ENCODE measurements around the gene CMAS.
"Not testable (repeated sequence)": the region's sequence is repeated elsewhere in the genome, so short reads cannot be mapped to it uniquely, and the experiment has no call there.

The CMAS gene

DNA sequence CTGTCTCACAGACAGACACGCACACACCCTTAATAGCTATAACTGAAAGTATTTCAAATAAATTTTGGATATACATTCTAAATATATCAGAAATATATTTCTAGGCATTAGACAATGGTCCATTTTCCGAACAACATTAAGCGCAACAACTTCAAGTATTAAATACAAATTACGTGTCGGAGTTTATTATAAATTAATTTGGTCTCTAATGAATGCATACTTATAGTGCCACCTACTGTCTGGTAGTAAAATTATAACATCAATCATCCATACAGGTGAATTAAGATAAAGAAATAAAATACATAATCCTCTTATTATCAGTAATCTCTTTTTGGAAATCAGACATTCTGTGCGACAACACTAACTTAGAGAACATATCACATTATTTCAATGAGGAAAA, 27.2 kb upstream of the CMAS start:
- TF ChIP-seq PAX5 (IDR thresholded peaks at IDR 0.05; ENCODE audit: insufficient read depth, low read length, severe bottlenecking) (no peak), TAF1 (IDR thresholded peaks at IDR 0.05; ENCODE audit: low read depth, low read length) (no peak), POLR2AphosphoS5 (IDR thresholded peaks at IDR 0.05; ENCODE audit: low read depth, low read length) (no peak), POLR2A (IDR thresholded peaks at IDR 0.05; ENCODE audit: low read depth, low read length) (no peak), SPI1 (IDR thresholded peaks at IDR 0.05; ENCODE audit: low read depth, low read length) (no peak), POU2F2 (IDR thresholded peaks at IDR 0.05; ENCODE audit: low read depth, low read length) (no peak)
- FAIRE-seq (no peak), DNase-seq (ENCODE audit: insufficient read length, low spot score) (no peak)

DNA sequence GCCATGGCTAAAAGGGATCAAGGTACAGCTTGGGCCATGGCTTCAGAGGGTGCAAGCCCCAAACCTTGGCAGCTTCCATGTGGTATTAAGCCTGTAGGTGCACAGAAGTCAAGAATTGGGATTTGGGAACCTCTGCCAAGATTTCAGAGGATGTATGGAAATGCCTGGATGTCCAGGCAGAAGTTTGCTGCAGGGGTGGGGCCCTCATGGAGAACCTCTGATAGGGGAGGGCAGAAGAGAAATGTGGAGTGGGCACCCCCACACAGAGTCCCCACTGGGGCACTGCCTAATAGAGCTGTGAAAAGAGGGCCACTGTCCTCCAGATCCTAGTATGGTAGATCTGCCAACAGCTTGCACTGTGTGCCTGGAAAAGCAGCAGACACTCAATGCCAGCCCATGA, 22.5 kb upstream of the CMAS start:
- not testable (repeated sequence) for DNase-seq (ENCODE audit: insufficient read length, low spot score); FAIRE-seq

GRCh38 chr12:22029491-22029890, 16.5 kb upstream of the CMAS start:
- TF ChIP-seq PAX5 (IDR thresholded peaks at IDR 0.05; ENCODE audit: insufficient read depth, low read length, severe bottlenecking) (no peak), POLR2A (IDR thresholded peaks at IDR 0.05; ENCODE audit: low read depth, low read length) (no peak)
- FAIRE-seq (no peak), DNase-seq (ENCODE audit: insufficient read length, low spot score) (no peak)

- FAIRE-seq (no peak), DNase-seq (ENCODE audit: insufficient read length, low spot score) (no peak)
- no peak for TF ChIP-seq POLR2A (IDR thresholded peaks at IDR 0.05; ENCODE audit: low read depth, low read length)
- TF ChIP-seq PAX5 (IDR thresholded peaks at IDR 0.05; ENCODE audit: insufficient read depth, low read length, severe bottlenecking): no peak
- no peak for TF ChIP-seq SPI1 (IDR thresholded peaks at IDR 0.05; ENCODE audit: low read depth, low read length)
- TF ChIP-seq POU2F2 (IDR thresholded peaks at IDR 0.05; ENCODE audit: low read depth, low read length): no peak
- no peak for TF ChIP-seq POLR2AphosphoS5 (IDR thresholded peaks at IDR 0.05; ENCODE audit: low read depth, low read length)
- TF ChIP-seq TAF1 (IDR thresholded peaks at IDR 0.05; ENCODE audit: low read depth, low read length): no peak
Measured at GRCh38 chr12:22029991-22030390, 16.0 kb upstream of the CMAS start.

GRCh38 chr12:22032732-22033131, 13.3 kb upstream of the CMAS start:
- no peak for DNase-seq (ENCODE audit: insufficient read length, low spot score)
- no peak for FAIRE-seq

DNA sequence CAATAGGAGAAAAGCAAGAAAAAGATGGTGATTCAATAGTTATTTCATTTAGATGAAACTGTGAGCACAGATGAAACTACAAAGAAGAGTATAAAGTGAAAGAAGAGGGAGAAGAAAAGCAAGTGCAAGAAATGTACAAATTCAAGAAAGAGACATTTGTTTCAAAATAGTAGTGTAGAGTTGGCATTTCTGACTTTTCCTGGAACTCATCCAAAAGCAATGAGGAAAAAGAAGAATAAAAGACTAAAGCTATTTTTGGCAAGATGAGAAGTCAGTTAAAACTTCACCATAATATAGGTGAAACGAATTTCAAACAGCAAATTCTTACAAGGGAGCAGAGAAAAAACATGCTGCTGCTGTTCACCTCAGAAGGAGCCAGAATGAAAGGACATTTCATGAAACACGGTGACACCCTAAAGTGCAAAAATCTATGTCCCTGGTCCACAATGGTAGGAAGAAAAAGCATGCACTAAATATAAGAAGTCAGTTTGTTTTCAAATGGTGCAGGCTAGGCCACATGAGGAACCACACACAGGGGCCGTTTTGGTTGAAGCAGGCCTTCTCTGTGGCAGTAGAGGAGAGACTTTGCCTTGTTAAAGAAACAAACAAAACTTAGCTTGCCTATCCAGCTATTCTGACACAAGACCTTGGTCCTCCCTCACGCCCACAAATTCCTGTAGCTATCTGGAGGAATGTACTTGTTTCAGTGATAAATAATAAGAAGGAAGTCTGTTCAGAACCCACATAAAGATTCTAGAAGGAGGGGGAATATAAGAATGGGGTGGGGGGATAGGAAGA, 11.1 kb upstream of the CMAS start:
- DNase-seq (ENCODE audit: insufficient read length, low spot score) (no peak), FAIRE-seq (no peak)
- no peak for TF ChIP-seq TAF1 (IDR thresholded peaks at IDR 0.05; ENCODE audit: low read depth, low read length)
- TF ChIP-seq POU2F2 (IDR thresholded peaks at IDR 0.05; ENCODE audit: low read depth, low read length): no peak
- no peak for TF ChIP-seq POLR2AphosphoS5 (IDR thresholded peaks at IDR 0.05; ENCODE audit: low read depth, low read length)
- TF ChIP-seq POLR2A (IDR thresholded peaks at IDR 0.05; ENCODE audit: low read depth, low read length): no peak
- no peak for TF ChIP-seq PAX5 (IDR thresholded peaks at IDR 0.05; ENCODE audit: insufficient read depth, low read length, severe bottlenecking)
- no peak for TF ChIP-seq SPI1 (IDR thresholded peaks at IDR 0.05; ENCODE audit: low read depth, low read length)

More at GRCh38 chr12:22032732-22033131, 13.3 kb upstream of the CMAS start:
- TF ChIP-seq TAF1 (IDR thresholded peaks at IDR 0.05; ENCODE audit: low read depth, low read length): no peak
- TF ChIP-seq POLR2A (IDR thresholded peaks at IDR 0.05; ENCODE audit: low read depth, low read length): no peak
- TF ChIP-seq POLR2AphosphoS5 (IDR thresholded peaks at IDR 0.05; ENCODE audit: low read depth, low read length): no peak

GRCh38 chr12:22037947-22038346, 8.1 kb upstream of the CMAS start:
- no peak for TF ChIP-seq PAX5 (IDR thresholded peaks at IDR 0.05; ENCODE audit: insufficient read depth, low read length, severe bottlenecking)
- no peak for TF ChIP-seq POU2F2 (IDR thresholded peaks at IDR 0.05; ENCODE audit: low read depth, low read length)
- TF ChIP-seq POLR2A (IDR thresholded peaks at IDR 0.05; ENCODE audit: low read depth, low read length): no peak
- TF ChIP-seq TAF1 (IDR thresholded peaks at IDR 0.05; ENCODE audit: low read depth, low read length): no peak
- TF ChIP-seq POLR2AphosphoS5 (IDR thresholded peaks at IDR 0.05; ENCODE audit: low read depth, low read length): no peak
- no peak for TF ChIP-seq SPI1 (IDR thresholded peaks at IDR 0.05; ENCODE audit: low read depth, low read length)
- no peak for FAIRE-seq
- DNase-seq (ENCODE audit: insufficient read length, low spot score): no peak

- TF ChIP-seq POLR2A (IDR thresholded peaks at IDR 0.05; ENCODE audit: low read depth, low read length) (no peak), SPI1 (IDR thresholded peaks at IDR 0.05; ENCODE audit: low read depth, low read length) (no peak), POLR2AphosphoS5 (IDR thresholded peaks at IDR 0.05; ENCODE audit: low read depth, low read length) (no peak), PAX5 (IDR thresholded peaks at IDR 0.05; ENCODE audit: insufficient read depth, low read length, severe bottlenecking) (no peak)
- DNase-seq (ENCODE audit: insufficient read length, low spot score) (no peak), FAIRE-seq (no peak)
Measured at GRCh38 chr12:22038734-22039133, 7.3 kb upstream of the CMAS start.

DNA sequence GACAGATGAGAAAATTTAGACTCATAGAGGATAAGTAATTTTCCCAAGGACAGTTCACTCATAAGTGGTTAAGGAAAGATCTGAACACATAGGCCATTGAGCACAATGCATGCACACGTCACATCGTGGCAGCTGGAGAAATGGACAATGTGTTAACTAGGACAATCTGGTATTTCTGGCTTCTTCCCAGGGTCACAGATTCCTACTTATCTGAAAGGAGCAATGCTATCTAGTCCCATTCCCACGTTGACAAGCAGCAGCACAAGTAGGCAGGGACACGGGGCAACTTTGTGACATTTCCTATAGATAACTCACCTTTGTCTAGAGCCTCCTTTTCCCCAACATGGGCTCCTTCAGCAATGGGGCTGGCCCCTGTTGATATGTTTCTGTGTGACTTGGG, 6.7 kb upstream of the CMAS start:
- TF ChIP-seq POLR2A (IDR thresholded peaks at IDR 0.05; ENCODE audit: low read depth, low read length): no peak
- TF ChIP-seq PAX5 (IDR thresholded peaks at IDR 0.05; ENCODE audit: insufficient read depth, low read length, severe bottlenecking): no peak
- no peak for TF ChIP-seq SPI1 (IDR thresholded peaks at IDR 0.05; ENCODE audit: low read depth, low read length)
- TF ChIP-seq POLR2AphosphoS5 (IDR thresholded peaks at IDR 0.05; ENCODE audit: low read depth, low read length): no peak
- no peak for TF ChIP-seq TAF1 (IDR thresholded peaks at IDR 0.05; ENCODE audit: low read depth, low read length)
- TF ChIP-seq POU2F2 (IDR thresholded peaks at IDR 0.05; ENCODE audit: low read depth, low read length): no peak
- no peak for FAIRE-seq
- DNase-seq (ENCODE audit: insufficient read length, low spot score): no peak

GRCh38 chr12:22042976-22043669, 2.9 kb upstream of the CMAS start:
- DNase-seq (ENCODE audit: insufficient read length, low spot score) (no peak), FAIRE-seq (no peak)
- TF ChIP-seq TAF1 (IDR thresholded peaks at IDR 0.05; ENCODE audit: low read depth, low read length) (no peak), POU2F2 (IDR thresholded peaks at IDR 0.05; ENCODE audit: low read depth, low read length) (no peak), SPI1 (IDR thresholded peaks at IDR 0.05; ENCODE audit: low read depth, low read length) (no peak), POLR2A (IDR thresholded peaks at IDR 0.05; ENCODE audit: low read depth, low read length) (no peak), PAX5 (IDR thresholded peaks at IDR 0.05; ENCODE audit: insufficient read depth, low read length, severe bottlenecking) (no peak), POLR2AphosphoS5 (IDR thresholded peaks at IDR 0.05; ENCODE audit: low read depth, low read length) (no peak)

All from GM12891 (cell line).